BLaER1 treated with 17β-estradiol and CSF1 and Interleukin-3, amounts not matched to agents 10 nM and 100 nM (cell line): ENCODE data around the gene CCN2.
A peak's percentile ranks its signal among the peaks of the same experiment; 100 is the strongest.

Experiments
- H3K27ac ChIP-seq, 11 experiments: shearing (Covaris generic); formaldehyde crosslinking; 2 replicates each; pipeline ENCODE4 v1.8.1; 2022
- H3K27me3 ChIP-seq, 11 experiments: shearing (Covaris generic); formaldehyde crosslinking; 2 replicates each; pipeline ENCODE4 v1.8.1; 2022
- H3K36me3 ChIP-seq, 11 experiments: shearing (Covaris generic); formaldehyde crosslinking; 2 replicates each; pipeline ENCODE4 v1.8.1; 2022
- H3K4me1 ChIP-seq, 10 experiments: shearing (Covaris generic); formaldehyde crosslinking; 2 replicates each; pipeline ENCODE4 v1.8.1; 2022
- H3K4me2 ChIP-seq, 11 experiments: shearing (Covaris generic); formaldehyde crosslinking; 2 replicates each; pipeline ENCODE4 v1.8.1; 2022
- H3K4me3 ChIP-seq, 10 experiments: shearing (Covaris generic); formaldehyde crosslinking; 2 replicates each; pipeline ENCODE4 v1.8.1; 2022
- H3K9ac ChIP-seq, 11 experiments: shearing (Covaris generic); formaldehyde crosslinking; 2 replicates each; pipeline ENCODE4 v1.8.1; 2022
- H3K9me3 ChIP-seq, 11 experiments: shearing (Covaris generic); formaldehyde crosslinking; replicated peaks in 1 of 11; 2 replicates each; pipeline ENCODE4 v1.8.1; 2022
- H4K20me1 ChIP-seq, 11 experiments: shearing (Covaris generic); formaldehyde crosslinking; 2 replicates each; pipeline ENCODE4 v1.8.1; 2022
- Cebpa-rat ChIP-seq, 11 experiments: shearing (Covaris generic); IDR thresholded peaks; 2 replicates each; pipeline ENCODE4 v1.8.1; 2022

Gene CCN2

GRCh38 chr6:131949620-131949908 is 1.6 kb downstream of the CCN2 start:
- no peak overlapping the region for H3K27ac ChIP-seq
- no peak for TF ChIP-seq Cebpa-rat (IDR thresholded peaks at IDR 0.05)
- H3K4me3 ChIP-seq, result no peak overlapping the region
- H3K27me3 ChIP-seq, result peaks cover 37 to 52% (median 43%) of the 10 kb centered on the region in 11 experiments
- H3K4me1 ChIP-seq, result peaks cover 4 to 9% (median 7%) of the 10 kb centered on the region in 10 experiments; a peak in 13 of 20 replicates
- peaks cover 0 to 5% (median 0%) of the 10 kb centered on the region in 11 experiments; a peak in 1 of 22 replicates for H4K20me1 ChIP-seq
- no peaks in the 10 kb centered on the region for H3K36me3 ChIP-seq
- no peak overlapping the region for H3K9ac ChIP-seq
- H3K9me3 ChIP-seq, result no peaks in the 10 kb centered on the region
- peak overlapping the region in 9 of 11 experiments; percentile 83 to 99 (median 95); a peak in 13 of 22 replicates for H3K4me2 ChIP-seq

- Histone ChIP-seq H3K4me1 (peaks cover 4 to 9% (median 7%) of the 10 kb centered on the region in 10 experiments; a peak in 13 of 20 replicates), H3K4me2 (peak overlapping the region in 1 of 11 experiments; percentile 99; a peak in 1 of 22 replicates), H3K4me3 (no peak overlapping the region), H3K27me3 (peaks cover 36 to 51% (median 41%) of the 10 kb centered on the region in 11 experiments), H3K36me3 (no peaks in the 10 kb centered on the region), H3K9me3 (no peaks in the 10 kb centered on the region), H4K20me1 (peaks cover 0 to 5% (median 0%) of the 10 kb centered on the region in 11 experiments; a peak in 1 of 22 replicates), H3K9ac (no peak overlapping the region), H3K27ac (no peak overlapping the region)
- TF ChIP-seq Cebpa-rat (IDR thresholded peaks at IDR 0.05), result no peak
Observed at GRCh38 chr6:131948692-131949619, 2.2 kb downstream of the CCN2 start.

- H3K9me3 ChIP-seq, result no peaks in the 10 kb centered on the region
- peaks cover 33 to 46% (median 39%) of the 10 kb centered on the region in 11 experiments for H3K27me3 ChIP-seq
- H3K4me1 ChIP-seq, result peaks cover 4 to 9% (median 7%) of the 10 kb centered on the region in 10 experiments; a peak in 13 of 20 replicates
- H3K4me3 ChIP-seq, result no peak overlapping the region
- no peak for TF ChIP-seq Cebpa-rat (IDR thresholded peaks at IDR 0.05)
- peaks cover 0 to 5% (median 0%) of the 10 kb centered on the region in 11 experiments; a peak in 1 of 22 replicates for H4K20me1 ChIP-seq
- H3K27ac ChIP-seq, result no peak overlapping the region
- H3K9ac ChIP-seq, result no peak overlapping the region
- no peaks in the 10 kb centered on the region for H3K36me3 ChIP-seq
- H3K4me2 ChIP-seq, result no peak overlapping the region
Observed at GRCh38 chr6:131947986-131948661, 3.0 kb downstream of the CCN2 start.

DNA sequence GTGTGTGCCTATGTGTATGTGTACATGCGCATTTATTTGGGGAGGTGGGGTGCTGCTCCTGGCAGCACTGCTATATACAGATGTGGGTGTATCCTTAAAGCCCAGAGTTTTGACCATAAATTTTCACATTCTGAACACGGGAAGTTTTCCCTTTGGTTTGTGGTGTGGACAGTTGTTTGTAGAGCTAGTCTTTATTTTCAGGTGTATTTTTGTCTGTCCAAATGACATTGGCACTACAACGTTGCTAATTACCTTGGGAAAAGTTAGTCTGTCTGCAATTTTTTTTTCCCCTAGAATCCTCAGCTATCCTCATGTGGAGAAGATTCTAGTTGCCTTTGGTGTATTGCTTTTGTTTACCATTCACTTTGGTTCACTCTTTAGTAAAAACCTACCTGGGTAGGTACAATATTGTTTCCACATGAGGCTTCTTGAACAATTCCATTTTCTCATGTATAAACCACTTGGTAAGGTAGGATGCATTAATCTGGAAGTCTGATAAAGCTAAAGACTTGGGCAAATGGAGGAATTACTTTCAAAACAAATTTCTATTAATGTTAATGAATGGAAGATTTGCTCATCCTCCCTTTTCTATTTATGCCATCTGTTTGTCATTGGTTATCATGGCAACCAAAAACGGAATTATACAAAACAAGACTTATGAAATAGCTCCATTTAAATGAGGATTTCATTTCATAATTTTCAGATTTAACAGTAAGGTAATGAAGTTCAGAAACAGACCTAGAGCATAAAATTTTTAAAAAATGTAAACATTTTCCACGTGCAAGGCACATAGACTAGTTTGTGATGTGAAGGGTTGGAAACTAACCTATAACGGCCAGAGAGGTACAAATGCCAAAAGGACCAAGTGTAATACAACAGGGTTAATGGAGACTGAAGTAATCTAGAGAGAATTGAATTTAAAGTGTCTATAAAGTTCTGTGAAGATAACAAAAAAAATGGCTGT is 3.9 kb downstream of the CCN2 start:
- Histone ChIP-seq H3K4me3 (no peak overlapping the region), H3K36me3 (no peaks in the 10 kb centered on the region), H3K9ac (no peak overlapping the region), H3K9me3 (no peaks in the 10 kb centered on the region), H3K27me3 (peaks cover 25 to 38% (median 30%) of the 10 kb centered on the region in 11 experiments), H3K27ac (no peak overlapping the region), H3K4me1 (peaks cover 4 to 9% (median 7%) of the 10 kb centered on the region in 10 experiments; a peak in 13 of 20 replicates), H3K4me2 (no peak overlapping the region), H4K20me1 (peaks cover 0 to 5% (median 0%) of the 10 kb centered on the region in 11 experiments; a peak in 1 of 22 replicates)
- no peak for TF ChIP-seq Cebpa-rat (IDR thresholded peaks at IDR 0.05)

- Histone ChIP-seq H3K4me1 (peaks cover 4 to 9% (median 7%) of the 10 kb centered on the region in 10 experiments; a peak in 13 of 20 replicates), H4K20me1 (no peaks in the 10 kb centered on the region; a peak in 1 of 22 replicates), H3K9me3 (no peaks in the 10 kb centered on the region), H3K9ac (no peak overlapping the region), H3K36me3 (no peaks in the 10 kb centered on the region), H3K4me3 (no peak overlapping the region), H3K4me2 (peak overlapping the region in 1 of 11 experiments; percentile 28; a peak in 1 of 22 replicates), H3K27me3 (peaks cover 17 to 30% (median 23%) of the 10 kb centered on the region in 11 experiments), H3K27ac (no peak overlapping the region)
- no peak for TF ChIP-seq Cebpa-rat (IDR thresholded peaks at IDR 0.05)
Observed at GRCh38 chr6:131946404-131946991, 4.7 kb downstream of the CCN2 start.

DNA sequence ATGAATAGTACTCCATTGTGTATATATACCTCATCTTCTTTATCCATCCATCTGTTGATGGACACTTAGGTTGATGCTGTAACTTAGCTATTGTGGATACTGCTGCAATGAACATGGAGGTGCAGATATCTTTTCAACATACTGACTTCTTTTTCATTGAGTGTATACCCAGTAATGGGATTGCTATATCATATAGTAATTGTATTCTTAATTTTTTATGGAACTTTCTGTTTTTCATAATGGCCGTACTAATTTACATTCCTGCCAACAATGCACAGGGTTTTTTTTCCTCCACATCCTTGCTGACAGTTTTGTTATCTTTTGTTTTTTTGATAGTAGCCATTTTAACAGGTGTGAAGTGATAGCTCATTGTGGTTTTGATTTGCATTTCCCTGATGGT is 5.2 kb downstream of the CCN2 start:
- no peak overlapping the region for H3K27ac ChIP-seq
- TF ChIP-seq Cebpa-rat (IDR thresholded peaks at IDR 0.05), result no peak
- H3K27me3 ChIP-seq, result peaks cover 12 to 25% (median 17%) of the 10 kb centered on the region in 11 experiments
- H3K4me2 ChIP-seq, result 0 out of 22 replicates have a peak overlapping the region, but pooled peaks of 1 of the 11 experiments have one; percentile 28
- H3K4me1 ChIP-seq, result peaks cover 4 to 8% (median 7%) of the 10 kb centered on the region in 10 experiments; a peak in 13 of 20 replicates
- no peak overlapping the region for H3K9ac ChIP-seq
- no peak overlapping the region for H3K4me3 ChIP-seq
- no peaks in the 10 kb centered on the region for H3K9me3 ChIP-seq
- H4K20me1 ChIP-seq, result no peaks in the 10 kb centered on the region; a peak in 1 of 22 replicates
- H3K36me3 ChIP-seq, result no peaks in the 10 kb centered on the region

DNA sequence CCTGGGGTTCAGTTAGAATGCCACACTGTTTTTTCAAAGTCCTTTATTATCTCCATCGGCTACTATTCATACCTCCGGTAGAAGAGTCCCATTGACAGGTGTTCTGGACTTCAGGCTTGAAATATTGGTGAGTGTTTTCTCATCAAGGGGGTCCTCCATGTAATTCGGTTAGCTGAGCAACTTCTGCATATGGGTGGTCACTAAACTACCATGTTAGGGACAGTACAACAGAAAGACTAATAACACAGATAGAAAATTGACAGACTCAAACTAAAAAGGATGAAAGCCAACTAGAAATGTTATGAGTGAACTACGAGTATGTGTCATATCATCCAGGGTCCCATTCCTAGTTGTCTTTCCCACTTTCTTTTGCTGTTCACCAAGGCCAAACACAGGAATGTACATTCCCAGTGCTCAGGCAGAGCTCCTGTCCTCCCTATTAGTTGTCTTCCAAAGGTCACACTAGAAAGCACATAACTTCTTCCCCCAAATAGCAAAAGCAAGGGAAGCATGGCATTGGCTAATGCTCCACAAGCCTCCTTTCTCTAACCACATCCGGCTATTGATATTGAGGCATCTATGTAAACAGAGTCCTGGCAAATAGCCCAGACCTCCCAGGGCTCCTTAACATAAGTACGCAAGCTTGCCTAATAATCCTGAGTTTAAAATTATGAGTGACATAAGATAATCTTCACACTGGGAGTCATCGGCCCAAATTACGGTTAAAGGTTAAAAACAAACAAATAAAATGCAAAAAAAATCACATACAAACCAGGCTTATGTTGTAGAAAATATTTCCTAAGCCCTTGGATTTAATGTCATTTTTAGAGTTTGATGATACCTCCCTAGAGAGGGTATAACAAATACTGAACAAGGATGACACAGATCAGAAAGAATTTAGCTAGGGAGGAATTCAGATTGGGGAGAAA is 13.2 kb downstream of the CCN2 start:
- Histone ChIP-seq H3K36me3 (no peaks in the 10 kb centered on the region), H3K9ac (no peak overlapping the region), H3K27ac (no peak overlapping the region), H3K27me3 (no peaks in the 10 kb centered on the region), H3K4me1 (no peaks in the 10 kb centered on the region), H3K4me3 (no peak overlapping the region), H3K9me3 (no peaks in the 10 kb centered on the region), H3K4me2 (no peak overlapping the region), H4K20me1 (no peaks in the 10 kb centered on the region)
- no peak for TF ChIP-seq Cebpa-rat (IDR thresholded peaks at IDR 0.05)
